CD4-positive, alpha-beta T cell treated with Interleukin-15 for 4 hours (primary cell): Measurements from ENCODE around the gene CCDC85C.

Experiments used
- DNase-seq: peaks from one replicate; pipeline ENCODE4 v3.0.0-alpha.2; 2020; ENCODE audit warnings: low spot score

CCDC85C gene

GRCh38 chr14:99522025-99522401 lies 82.0 kb downstream of the CCDC85C start:
- no peak for DNase-seq

GRCh38 chr14:99521176-99522024 lies 82.6 kb downstream of the CCDC85C start:
- DNase-seq, result no peak

- no peak for DNase-seq
Measured at GRCh38 chr14:99520571-99521081, 83.4 kb downstream of the CCDC85C start.

GRCh38 chr14:99519931-99520421 lies 84.0 kb downstream of the CCDC85C start:
- DNase-seq, result no peak

GRCh38 chr14:99519347-99519881 lies 84.6 kb downstream of the CCDC85C start:
- DNase-seq, result no peak

GRCh38 chr14:99518441-99519346 lies 85.3 kb downstream of the CCDC85C start:
- DNase-seq, result peak; percentile 81

GRCh38 chr14:99517643-99518381 lies 86.2 kb downstream of the CCDC85C start:
- DNase-seq, result no peak

GRCh38 chr14:99516871-99517642 lies 87.0 kb downstream of the CCDC85C start:
- DNase-seq, result no peak

- no peak for DNase-seq
Measured at GRCh38 chr14:99516156-99516870, 87.7 kb downstream of the CCDC85C start.

- DNase-seq, result no peak
Measured at GRCh38 chr14:99515301-99516155, 88.5 kb downstream of the CCDC85C start.

- DNase-seq, result no peak
Measured at GRCh38 chr14:99514552-99515300, 89.3 kb downstream of the CCDC85C start.

- DNase-seq, result no peak
Measured at GRCh38 chr14:99513946-99514551, 90.0 kb downstream of the CCDC85C start.

- no peak for DNase-seq
Measured at GRCh38 chr14:99513183-99513694, 90.8 kb downstream of the CCDC85C start.

- DNase-seq, result no peak
Measured at GRCh38 chr14:99512571-99513182, 91.3 kb downstream of the CCDC85C start.

- DNase-seq, result no peak
Measured at GRCh38 chr14:99512110-99512449, 91.9 kb downstream of the CCDC85C start.

GRCh38 chr14:99511421-99512109 lies 92.4 kb downstream of the CCDC85C start:
- no peak for DNase-seq
